Kidney (tissue), 14 donors: ENCODE data around the gene REEP1. TPM values are rescaled to one million over a fixed set of nuclear protein-coding genes. Genes with fewer than 3 reads are reported as not detected.

Experiments
- DNase-seq, 5 donors: peaks; one replicate each; pipeline ENCODE4 v3.0.0-alpha.2; 2013 to 2020
- FAIRE-seq: peaks from 2 replicates; lab custom pipeline; 2012; peaks lifted over from hg19 to GRCh38; lab: Jason Lieb, UNC
- H3K27ac ChIP-seq, 2 donors: one replicate each; pipeline ENCODE4 v1.7.0; 2013; ENCODE audit warnings: low read depth in 2 of 2, low read length in 2 of 2, inconsistent platforms in 1 of 2
- H3K27me3 ChIP-seq: one replicate; pipeline ENCODE4 v1.7.1; 2013; ENCODE audit warnings: low read length, inconsistent platforms; ENCODE audit not compliant: control insufficient read depth, insufficient read depth
- H3K36me3 ChIP-seq, 3 donors: one replicate each; pipeline versions ENCODE4 v1.7.0 to v1.7.1; 2013; ENCODE audit warnings: low read length in 3 of 3, control low read depth in 1 of 3, inconsistent platforms in 1 of 3; ENCODE audit not compliant: insufficient read depth in 3 of 3, control insufficient read depth in 2 of 3
- H3K4me1 ChIP-seq, 3 donors: one replicate each; pipeline versions ENCODE4 v1.7.0 to v1.7.1; 2013; ENCODE audit warnings: low read length in 3 of 3, inconsistent platforms in 1 of 3, low read depth in 1 of 3; ENCODE audit not compliant: control insufficient read depth in 2 of 3, insufficient read depth in 2 of 3
- H3K4me3 ChIP-seq, 3 donors: one replicate each; pipeline versions ENCODE4 v1.7.0 to v1.8.1; 2013; ENCODE audit warnings: low read length in 3 of 3, control low read depth in 1 of 3, inconsistent platforms in 1 of 3
- H3K9ac ChIP-seq, 3 donors: one replicate each; pipeline versions ENCODE4 v1.7.0 to v1.7.1; 2013; ENCODE audit warnings: low read length in 3 of 3, control low read depth in 1 of 3, inconsistent platforms in 1 of 3
- H3K9me3 ChIP-seq, 3 donors: one replicate each; pipeline versions ENCODE4 v1.7.0 to v1.7.1; 2013; ENCODE audit warnings: low read length in 3 of 3, control low read depth in 1 of 3, inconsistent platforms in 1 of 3; ENCODE audit not compliant: control insufficient read depth in 2 of 3, insufficient read depth in 1 of 3
- CTCF ChIP-seq: IDR thresholded peaks from 3 replicates; pipeline ENCODE4 v1.5.1; 2012; ENCODE audit warnings: mild to moderate bottlenecking, moderate library complexity, borderline replicate concordance; ENCODE audit not compliant: insufficient read depth; ENCODE audit errors: extremely low read depth
- intact Hi-C: fragments of 100-400 bp; cut with DNase I; formaldehyde crosslinking; loops from one replicate; pipeline ENCODE4 v1.11.1; 2022
- polyA plus RNA-seq: library from polyadenylated mRNA; stranded (reverse); fragments of 350-450 nt; fragmentation: Illumina TruSeq; extraction: RNeasy Lipid Tissue Mini Kit (QIAGEN cat#74804); gene quantifications from one replicate; pipeline ENCODE4 v1.2.3, GENCODE V29; 2014; ENCODE audit warnings: low read depth, low replicate concordance; ENCODE audit not compliant: insufficient read depth
- total RNA-seq: library from RNA; stranded (reverse); fragmentation: NEBNext Ultra II Directional; extraction: Animal tissue kit (Norgen Biotek cat#: 25700); gene quantifications from one replicate; pipeline ENCODE4 v1.2.1, GENCODE V29; 2021
- donor health status: control.
- donor health status: control.
- donor health status: control.
- donor health status: control.
- donor health status: control.
- donor health status: DM: yes; HTN: yes; CAD: no.
- donor health status: Normal renal cell carcinoma (clear cell type).

REEP1 gene
- total and polyA plus RNA-seq, 2 donors from 2014 or later = 3.3 to 4.3 TPM

GRCh38 chr2:86305915-86306254, 31.5 kb downstream of the REEP1 start:
- FAIRE-seq = no peak
- Histone ChIP-seq H3K9ac (no peak overlapping the region), H3K27me3 (no peaks in the 10 kb centered on the region), H3K4me3 (no peak overlapping the region), H3K9me3 (no peaks in the 10 kb centered on the region), H3K4me1 (peaks cover 0 to 6% (median 6%) of the 10 kb centered on the region in 3 donors), H3K27ac (no peak overlapping the region), H3K36me3 (no peaks in the 10 kb centered on the region)
- intact Hi-C loops = no loop called here
- no peak for TF ChIP-seq CTCF
- DNase-seq = no peak

- Histone ChIP-seq H3K27ac (no peak overlapping the region), H3K9me3 (no peaks in the 10 kb centered on the region), H3K36me3 (no peaks in the 10 kb centered on the region), H3K9ac (no peak overlapping the region), H3K4me1 (peaks cover 0 to 6% (median 6%) of the 10 kb centered on the region in 3 donors), H3K27me3 (no peaks in the 10 kb centered on the region), H3K4me3 (no peak overlapping the region)
- no peak for TF ChIP-seq CTCF
- DNase-seq = no peak
- intact Hi-C loops = no loop called here
- no peak for FAIRE-seq
Observed at GRCh38 chr2:86305195-86305914, 32.1 kb downstream of the REEP1 start.

GRCh38 chr2:86304416-86304815, 33.0 kb downstream of the REEP1 start:
- Histone ChIP-seq H3K9ac (no peak overlapping the region), H3K4me3 (no peak overlapping the region), H3K27me3 (no peaks in the 10 kb centered on the region), H3K9me3 (no peaks in the 10 kb centered on the region), H3K27ac (no peak overlapping the region), H3K4me1 (peaks cover 0 to 6% (median 6%) of the 10 kb centered on the region in 3 donors), H3K36me3 (no peaks in the 10 kb centered on the region)
- no peak for TF ChIP-seq CTCF
- FAIRE-seq (no peak), DNase-seq (no peak)
- intact Hi-C loops = no loop called here
